ENCODE measurements around the gene HOXA3.

Gene HOXA3

GRCh38 chr7:27115221-27116026, 37.0 kb downstream of the HOXA3 start:
- no peak for DNase-seq (ENCODE audit: low read depth in 2 of 2)

DNA sequence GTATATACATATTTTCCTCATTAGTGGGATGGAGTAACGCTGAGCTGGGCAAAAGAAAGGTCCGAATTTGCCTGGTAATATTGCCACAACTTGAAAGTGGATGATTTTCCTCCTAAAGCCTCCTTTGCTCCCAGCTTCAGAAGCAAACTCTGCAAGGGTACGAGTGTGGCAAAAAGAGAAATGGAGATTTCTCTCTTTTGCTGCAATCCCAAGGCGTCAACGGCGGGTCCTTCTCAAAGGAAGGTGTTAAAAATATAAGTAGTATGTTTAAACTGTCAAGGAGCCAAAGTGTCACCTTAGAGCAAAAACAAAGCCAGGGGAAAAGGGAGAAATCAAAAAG, 37.5 kb downstream of the HOXA3 start:
- DNase-seq (ENCODE audit: low read depth in 2 of 2) = no peak

GRCh38 chr7:27113991-27114769, 38.2 kb downstream of the HOXA3 start:
- DNase-seq (ENCODE audit: low read depth in 2 of 2) = no peak

DNA sequence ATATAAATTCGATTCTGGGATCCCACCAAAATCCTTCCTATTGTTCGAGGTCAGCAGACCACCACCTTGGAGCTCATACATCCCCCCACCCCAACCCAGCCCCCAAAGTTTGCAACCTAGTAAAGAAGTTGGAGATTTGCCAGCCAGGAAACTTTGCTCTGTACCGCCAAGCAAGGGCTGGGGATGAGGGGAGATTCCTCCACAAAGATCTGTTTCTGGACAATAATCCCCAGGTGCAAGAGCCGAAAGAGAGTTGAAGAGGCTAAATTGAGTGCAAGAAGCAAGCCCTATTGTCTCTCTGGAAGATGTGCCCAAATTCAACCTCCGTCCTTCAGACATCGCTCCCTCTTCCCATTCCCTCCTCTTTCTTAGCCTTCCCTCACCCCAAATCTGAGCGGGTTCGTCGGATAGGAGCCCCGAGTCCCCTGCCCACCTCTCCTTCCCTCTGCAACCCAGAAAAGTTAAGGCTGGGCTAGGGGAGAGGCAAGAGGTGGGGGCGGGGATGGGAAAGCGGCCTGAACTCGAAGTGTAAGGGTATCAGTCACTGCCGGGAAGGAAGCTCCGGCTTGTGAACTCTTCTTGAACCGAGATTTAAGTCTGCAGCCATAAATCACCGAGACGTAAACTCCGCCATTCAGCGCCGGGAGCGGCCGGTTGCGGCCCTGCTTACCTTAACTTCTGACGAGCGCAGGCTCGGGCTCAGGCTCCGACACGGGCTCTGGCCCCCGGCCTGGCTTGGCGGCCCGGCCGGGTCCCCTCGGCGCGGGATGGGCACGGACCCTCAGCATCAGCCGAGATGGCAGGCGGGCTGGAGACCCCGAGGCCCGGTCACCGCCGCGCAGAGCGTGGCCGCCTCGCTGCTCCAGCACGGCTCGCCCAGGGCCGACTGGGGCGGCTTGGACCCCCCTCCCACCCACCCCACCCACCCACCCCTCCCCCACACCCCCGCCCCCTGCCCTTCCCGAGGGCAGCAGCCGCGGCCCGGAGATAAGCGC, 39.1 kb downstream of the HOXA3 start:
- no peak for DNase-seq (ENCODE audit: low read depth in 2 of 2)

DNA sequence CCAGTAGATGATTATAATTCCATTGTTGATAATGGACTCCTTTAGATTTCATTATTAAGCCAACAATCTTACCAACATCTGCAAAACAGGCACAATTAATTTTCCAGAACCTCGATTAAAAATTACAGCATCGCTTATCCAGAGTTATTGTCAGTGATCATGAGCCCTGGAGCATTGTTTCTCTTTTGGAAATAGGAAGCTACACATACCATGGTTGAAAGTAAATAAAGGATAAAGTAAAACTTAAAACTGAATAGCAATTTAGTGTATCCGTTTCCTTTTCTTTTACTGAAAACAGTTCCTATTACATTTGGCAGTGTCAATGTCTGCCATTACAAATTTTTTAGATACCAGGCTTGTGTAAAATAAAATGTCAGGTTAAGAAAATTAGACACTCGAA, 40.0 kb downstream of the HOXA3 start:
- no peak for DNase-seq (ENCODE audit: low read depth in 2 of 2)

- no peak for DNase-seq (ENCODE audit: low read depth in 2 of 2)
Measured at GRCh38 chr7:27111751-27112277, 40.6 kb downstream of the HOXA3 start.

DNA sequence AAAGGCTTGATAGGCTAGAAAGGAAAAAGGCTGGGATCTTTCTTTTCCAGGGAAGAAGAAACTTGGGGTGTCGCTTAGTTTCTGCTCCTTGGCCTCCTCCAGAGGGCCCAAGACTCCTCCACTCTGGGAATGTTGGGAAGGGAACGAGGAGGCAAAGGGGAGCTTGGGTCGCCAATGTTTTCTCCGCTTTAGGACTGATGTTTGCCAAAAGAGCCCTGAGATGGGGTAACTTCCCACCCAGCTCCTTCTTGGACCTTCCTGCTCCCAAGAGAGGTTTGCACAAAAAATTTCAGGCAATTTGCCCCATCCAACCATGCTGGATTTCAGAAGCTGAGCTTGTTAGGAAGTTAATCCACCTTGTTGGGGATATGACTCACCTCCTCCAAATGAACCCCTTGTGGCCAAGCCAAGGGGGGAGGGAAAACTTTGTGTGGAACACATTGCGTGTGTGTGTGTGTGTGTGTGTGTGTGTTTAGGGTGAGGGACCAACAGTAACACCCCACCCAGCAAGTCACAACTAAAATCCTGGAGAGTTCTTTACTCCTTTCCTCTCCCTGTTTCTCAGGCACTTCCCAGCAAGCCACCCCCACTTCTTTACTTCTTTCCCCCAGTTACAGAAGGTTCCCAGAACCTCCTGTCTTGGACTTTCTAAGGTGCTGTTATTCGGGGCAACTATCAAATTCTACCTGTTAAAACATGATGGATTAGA, 41.2 kb downstream of the HOXA3 start:
- no peak for DNase-seq (ENCODE audit: low read depth in 2 of 2)

GRCh38 chr7:27110186-27111031, 42.0 kb downstream of the HOXA3 start:
- no peak for DNase-seq (ENCODE audit: low read depth in 2 of 2)

DNA sequence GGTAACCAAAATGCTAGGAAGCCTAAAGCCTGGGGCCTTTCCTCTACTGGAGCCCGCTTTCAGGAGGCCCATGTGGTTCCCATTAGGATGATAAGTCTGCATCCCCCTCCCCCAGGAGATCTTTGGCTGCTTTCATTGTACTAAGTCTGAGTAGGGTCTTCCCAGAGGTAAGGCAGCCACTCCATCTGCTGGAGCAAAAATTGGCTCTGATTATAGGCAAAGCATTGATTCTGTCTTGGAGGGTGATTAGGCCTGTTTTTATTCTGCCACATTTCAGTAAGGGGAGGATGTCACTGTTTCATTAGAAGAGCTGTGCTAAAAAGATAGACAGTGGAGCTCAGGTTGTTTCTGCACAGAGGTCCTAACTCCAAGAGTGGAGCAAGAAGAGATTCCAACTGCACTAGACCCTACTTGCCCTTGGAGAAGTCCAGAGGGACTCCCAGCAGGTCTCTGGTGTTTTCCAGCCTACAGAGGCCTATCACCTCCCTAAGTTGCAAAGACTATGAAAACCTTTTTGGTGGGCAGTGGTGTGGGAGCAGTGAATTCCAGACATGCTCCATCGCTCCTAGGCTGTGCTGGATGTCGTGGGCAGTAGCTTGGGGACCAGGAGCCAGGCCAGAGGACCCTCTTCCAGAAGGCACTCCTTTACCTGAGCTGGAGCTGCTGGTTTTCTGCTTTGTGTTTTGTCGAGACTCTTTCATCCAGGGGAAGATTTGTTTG, 42.8 kb downstream of the HOXA3 start:
- DNase-seq (ENCODE audit: low read depth in 2 of 2) = no peak

- DNase-seq (ENCODE audit: low read depth in 2 of 2) = no peak
Measured at GRCh38 chr7:27108390-27109127, 43.8 kb downstream of the HOXA3 start.

DNA sequence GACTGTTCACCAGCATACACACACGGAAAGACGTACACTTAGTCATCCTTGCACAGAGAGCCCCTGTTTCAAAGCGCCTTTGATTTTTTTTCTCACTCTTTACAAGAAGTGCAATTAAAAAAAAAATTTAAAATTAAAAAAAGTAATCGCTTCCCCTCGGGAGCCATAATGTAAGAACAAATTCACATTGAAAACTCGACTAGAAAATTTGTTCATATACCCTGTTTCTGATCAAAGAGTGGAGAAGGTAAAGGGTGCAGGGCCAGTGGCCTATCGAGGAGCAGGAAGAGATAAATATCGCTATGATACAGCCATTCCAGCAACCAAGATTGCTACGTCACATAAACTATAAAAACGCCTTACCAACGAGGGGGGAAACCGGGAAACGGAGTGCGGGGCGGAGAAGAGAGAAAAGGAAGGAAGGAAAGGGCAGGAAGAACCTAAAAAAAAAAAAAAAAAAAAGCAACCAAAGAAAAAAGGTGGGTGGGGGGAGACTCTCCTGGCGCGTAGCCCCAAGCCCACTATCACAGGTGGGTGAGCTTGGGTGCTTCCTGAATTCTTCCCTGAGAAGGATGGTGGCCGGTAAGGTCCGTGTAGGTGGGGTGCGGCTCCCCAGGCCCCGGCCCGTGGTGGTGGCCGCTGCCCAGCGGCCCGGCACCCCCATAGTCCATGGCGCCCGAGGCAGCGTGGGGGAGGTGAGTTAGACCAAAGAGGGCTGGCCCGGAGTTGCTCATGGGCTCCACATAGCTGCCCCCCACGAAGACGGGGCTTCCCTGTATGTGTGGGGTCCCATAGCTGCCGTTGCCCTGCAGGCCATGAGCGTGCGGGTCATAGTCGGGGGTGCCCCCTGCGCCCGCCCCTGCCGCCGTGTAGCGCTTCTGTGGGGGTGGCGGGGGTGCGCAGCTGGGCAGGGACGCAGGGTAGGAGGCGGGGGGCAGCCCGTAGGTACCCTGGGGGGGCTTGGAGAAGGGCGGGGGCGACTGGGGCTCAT, 44.7 kb downstream of the HOXA3 start:
- no peak for DNase-seq (ENCODE audit: low read depth in 2 of 2)

DNA sequence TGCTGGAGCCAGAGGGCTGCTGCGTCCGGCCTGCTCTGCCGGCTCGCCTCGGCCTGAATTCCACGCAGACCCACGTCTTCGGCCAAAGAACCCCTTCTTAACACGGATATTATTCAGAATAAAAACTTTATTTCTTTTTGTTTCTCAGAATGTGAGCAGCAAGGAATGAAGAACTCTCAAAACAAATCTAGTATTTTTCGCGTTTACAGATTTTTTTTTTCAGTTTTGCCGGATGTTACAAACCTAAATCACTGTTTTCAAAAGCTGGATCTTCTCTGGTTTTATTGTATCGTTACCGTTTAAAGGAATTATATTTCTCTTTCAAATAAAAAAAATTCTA, 45.5 kb downstream of the HOXA3 start:
- DNase-seq (ENCODE audit: low read depth in 2 of 2) = no peak

- no peak for DNase-seq (ENCODE audit: low read depth in 2 of 2)
Measured at GRCh38 chr7:27106181-27106900, 46.0 kb downstream of the HOXA3 start.

GRCh38 chr7:27105301-27106031, 46.9 kb downstream of the HOXA3 start:
- no peak for DNase-seq (ENCODE audit: low read depth in 2 of 2)

- no peak for DNase-seq (ENCODE audit: low read depth in 2 of 2)
Measured at GRCh38 chr7:27104341-27105058, 47.9 kb downstream of the HOXA3 start.
